Activated CD8-positive, alpha-beta T cell treated with anti-CD3 and anti-CD28 coated beads for 36 hours (primary cell): ENCODE data around the gene OR10A4. TPM values are rescaled to one million over a fixed set of nuclear protein-coding genes. Genes with fewer than 3 reads are reported as not detected.

ENCODE experiments used
- ATAC-seq: fragments of 200-7000 bp; cut with Tn5 transposase; one replicate; pipeline ENCODE4 v1.10.0; 2021; ENCODE audit warnings: mild to moderate bottlenecking, moderate library complexity
- CTCF ChIA-PET: fragments of 350-600 bp; sonication (Branson Sonifier 250); formaldehyde crosslinking; loops from one replicate; lab custom pipeline; 2021; ENCODE audit warnings: antibody characterized with exemption; lab: Charles Lee
- POLR2A ChIA-PET: fragments of 350-600 bp; sonication (Branson Sonifier 250); formaldehyde crosslinking; loops from one replicate; lab custom pipeline; 2021; ENCODE audit warnings: antibody characterized with exemption; lab: Charles Lee
- DNase-seq: peaks from one replicate; pipeline ENCODE4 v3.0.0-alpha.2; 2020
- H3K27ac Mint-ChIP-seq: one replicate; pipeline ENCODE4 v1.8.0; 2021; ENCODE audit warnings: mild to moderate bottlenecking, mixed read lengths
- H3K27me3 Mint-ChIP-seq: one replicate; pipeline ENCODE4 v1.8.0; 2021; ENCODE audit warnings: mixed read lengths
- H3K36me3 Mint-ChIP-seq: one replicate; pipeline ENCODE4 v1.8.0; 2021; ENCODE audit warnings: low read depth, mixed read lengths
- H3K4me1 Mint-ChIP-seq: one replicate; pipeline ENCODE4 v1.8.0; 2021; ENCODE audit warnings: low read depth, mixed read lengths
- H3K4me3 Mint-ChIP-seq: one replicate; pipeline ENCODE4 v1.8.0; 2021; ENCODE audit warnings: mild to moderate bottlenecking, moderate library complexity, mixed read lengths
- H3K9me3 Mint-ChIP-seq: one replicate; pipeline ENCODE4 v1.8.0; 2021; ENCODE audit warnings: mixed read lengths
- CTCF ChIP-seq: fragments of 200-600 bp; IDR thresholded peaks from one replicate; pipeline ENCODE4 v1.8.0; 2022; ENCODE audit warnings: antibody characterized with exemption, mild to moderate bottlenecking
- intact Hi-C: fragments of 100-400 bp; cut with micrococcal nuclease; formaldehyde crosslinking; loops from one replicate; pipeline ENCODE4 v1.10.0; 2022
- total RNA-seq, 2 experiments: library from RNA; stranded (reverse); gene quantifications; one replicate each; pipeline ENCODE4 v1.2.3, GENCODE V29; 2021

Gene OR10A4
- total RNA-seq, 2 experiments from 2014 or later: not detected

- DNase-seq (no peak), ATAC-seq (no peak)
- Mint-ChIP-seq H3K36me3 (no peaks in the 10 kb centered on the region), H3K4me3 (no peak overlapping the region), H3K27me3 (peaks cover 8% of the 10 kb centered on the region), H3K9me3 (no peaks in the 10 kb centered on the region), H3K4me1 (no peaks in the 10 kb centered on the region), H3K27ac (no peak overlapping the region)
- no peak for TF ChIP-seq CTCF
- CTCF ChIA-PET: interaction anchor here (0.8 kb wide), 1 partner anchor 77 kb away, joined by 3 read pairs; no protein-coding TSS in a partner anchor
- intact Hi-C loops: no loop called here
- POLR2A ChIA-PET: no interaction called here
Observed at GRCh38 chr11:6889835-6890234, 13.4 kb downstream of the OR10A4 start.

- ChIA-PET CTCF (interaction anchor here (1.8 kb wide), 1 partner anchor 80 kb away, joined by 5 read pairs; no protein-coding TSS in a partner anchor), POLR2A (no interaction called here)
- no peak for TF ChIP-seq CTCF
- intact Hi-C loops: no loop called here
- ATAC-seq: no peak
- Mint-ChIP-seq H3K9me3 (no peaks in the 10 kb centered on the region), H3K27me3 (peaks cover 9% of the 10 kb centered on the region), H3K4me1 (no peaks in the 10 kb centered on the region), H3K36me3 (no peaks in the 10 kb centered on the region), H3K27ac (no peak within 1 kb of the TSS), H3K4me3 (no peak within 1 kb of the TSS)
- DNase-seq: no peak
Observed at GRCh38 chr11:6892400-6892799, 16.0 kb downstream of the OR10A4 start, which contains the start of gene OR2D2. Gene OR2D2 (minus strand): TSS chr11:6892500. CDS start chr11:6892500, 0 bp downstream.

- no peaks in the 10 kb centered on the region for H3K9me3 Mint-ChIP-seq
Observed at GRCh38 chr11:6894097-6894496, 17.7 kb downstream of the OR10A4 start.

GRCh38 chr11:6895010-6895409, 18.6 kb downstream of the OR10A4 start:
- H3K4me1 Mint-ChIP-seq: no peaks in the 10 kb centered on the region
- ChIA-PET CTCF (no interaction called here), POLR2A (no interaction called here)
- ATAC-seq: peak; percentile 56
- no peak overlapping the region for H3K4me3 Mint-ChIP-seq
- intact Hi-C loops: no loop called here
- TF ChIP-seq CTCF: no peak
- no peak overlapping the region for H3K27ac Mint-ChIP-seq
- DNase-seq: no peak
- no peaks in the 10 kb centered on the region for H3K9me3 Mint-ChIP-seq
- no peaks in the 10 kb centered on the region for H3K36me3 Mint-ChIP-seq
- H3K27me3 Mint-ChIP-seq: peaks cover 11% of the 10 kb centered on the region

More at GRCh38 chr11:6894097-6894496, 17.7 kb downstream of the OR10A4 start:
- no peak overlapping the region for H3K27ac Mint-ChIP-seq
- DNase-seq (no peak), ATAC-seq (no peak)
- H3K36me3 Mint-ChIP-seq: no peaks in the 10 kb centered on the region
- TF ChIP-seq CTCF: no peak
- no peak overlapping the region for H3K4me3 Mint-ChIP-seq
- ChIA-PET CTCF (no interaction called here), POLR2A (no interaction called here)
- intact Hi-C loops: no loop called here
- H3K4me1 Mint-ChIP-seq: no peaks in the 10 kb centered on the region
- peaks cover 13% of the 10 kb centered on the region for H3K27me3 Mint-ChIP-seq

- no peak for TF ChIP-seq CTCF
- ChIA-PET POLR2A (no interaction called here), CTCF (no interaction called here)
- DNase-seq (no peak), ATAC-seq (no peak)
- H3K27me3 Mint-ChIP-seq: peaks cover 9% of the 10 kb centered on the region
- H3K9me3 Mint-ChIP-seq: no peaks in the 10 kb centered on the region
- H3K4me1 Mint-ChIP-seq: no peaks in the 10 kb centered on the region
- H3K27ac Mint-ChIP-seq: no peak overlapping the region
- no peaks in the 10 kb centered on the region for H3K36me3 Mint-ChIP-seq
- H3K4me3 Mint-ChIP-seq: no peak overlapping the region
- intact Hi-C loops: no loop called here
Observed at GRCh38 chr11:6898911-6899310, 22.5 kb downstream of the OR10A4 start.
